Vagina (tissue), 2 donors: Measurements from ENCODE around the gene CLCNKA.

Source experiments
- POLR2A ChIP-seq, 2 donors: fragments of 450-650 bp; IDR thresholded peaks; one replicate each; pipeline ENCODE4 v1.6.1; 2017; ENCODE audit warnings: antibody characterized with exemption in 2 of 2, mild to moderate bottlenecking in 2 of 2, moderate library complexity in 2 of 2
- POLR2AphosphoS5 ChIP-seq, 2 donors: sonication (generic); formaldehyde crosslinking; IDR thresholded peaks; one replicate each; pipeline ENCODE4 v1.9.0; 2017; ENCODE audit warnings: antibody characterized with exemption in 2 of 2, mild to moderate bottlenecking in 2 of 2, low read depth in 1 of 2; ENCODE audit not compliant: insufficient read depth in 1 of 2
- TF ChIP-seq, protein P1 (sequence below), 3 experiments: fragments of 450-650 bp in 2 of 3; fragments of 200-600 bp in 1 of 3; sonication (generic) in 1 of 3; IDR thresholded peaks; one replicate each; pipeline ENCODE4 v1.5.1; 2017 to 2019; ENCODE audit warnings: antibody characterized with exemption in 3 of 3, mild to moderate bottlenecking in 2 of 3, moderate library complexity in 2 of 3

GRCh38 chr1:16076031-16076864, 54.4 kb downstream of the CLCNKA start:
- TF ChIP-seq, protein P1, sequence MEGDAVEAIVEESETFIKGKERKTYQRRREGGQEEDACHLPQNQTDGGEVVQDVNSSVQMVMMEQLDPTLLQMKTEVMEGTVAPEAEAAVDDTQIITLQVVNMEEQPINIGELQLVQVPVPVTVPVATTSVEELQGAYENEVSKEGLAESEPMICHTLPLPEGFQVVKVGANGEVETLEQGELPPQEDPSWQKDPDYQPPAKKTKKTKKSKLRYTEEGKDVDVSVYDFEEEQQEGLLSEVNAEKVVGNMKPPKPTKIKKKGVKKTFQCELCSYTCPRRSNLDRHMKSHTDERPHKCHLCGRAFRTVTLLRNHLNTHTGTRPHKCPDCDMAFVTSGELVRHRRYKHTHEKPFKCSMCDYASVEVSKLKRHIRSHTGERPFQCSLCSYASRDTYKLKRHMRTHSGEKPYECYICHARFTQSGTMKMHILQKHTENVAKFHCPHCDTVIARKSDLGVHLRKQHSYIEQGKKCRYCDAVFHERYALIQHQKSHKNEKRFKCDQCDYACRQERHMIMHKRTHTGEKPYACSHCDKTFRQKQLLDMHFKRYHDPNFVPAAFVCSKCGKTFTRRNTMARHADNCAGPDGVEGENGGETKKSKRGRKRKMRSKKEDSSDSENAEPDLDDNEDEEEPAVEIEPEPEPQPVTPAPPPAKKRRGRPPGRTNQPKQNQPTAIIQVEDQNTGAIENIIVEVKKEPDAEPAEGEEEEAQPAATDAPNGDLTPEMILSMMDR (IDR thresholded peaks at IDR 0.05), result no peak
- TF ChIP-seq POLR2A (IDR thresholded peaks at IDR 0.05) (no peak), POLR2AphosphoS5 (IDR thresholded peaks at IDR 0.05; ENCODE audit: insufficient read depth in 1 of 2, low read depth in 1 of 2) (peak in 1 of 2 donors; percentile 68)
